CD4-positive, alpha-beta T cell (primary cell): Measurements from ENCODE around the gene ARX. TPM values are rescaled to one million over a fixed set of nuclear protein-coding genes. Genes with fewer than 3 reads are reported as not detected.
A peak's percentile ranks its signal among the peaks of the same experiment; 100 is the strongest.

Experiments used
- ATAC-seq: fragments of 200-7000 bp; cut with Tn5 transposase; one replicate; pipeline ENCODE4 v1.10.0; 2022; ENCODE audit warnings: mild to moderate bottlenecking; ENCODE audit not compliant: poor library complexity
- CTCF ChIA-PET: fragments of 350-600 bp; sonication (Branson Sonifier 250); formaldehyde crosslinking; loops from one replicate; lab custom pipeline; 2021; ENCODE audit warnings: antibody characterized with exemption, inconsistent platforms; lab: Charles Lee
- POLR2A ChIA-PET: fragments of 350-600 bp; sonication (Branson Sonifier 250); formaldehyde crosslinking; loops from one replicate; lab custom pipeline; 2021; ENCODE audit warnings: antibody characterized with exemption, inconsistent platforms; lab: Charles Lee
- DNase-seq, 14 experiments: peaks; one replicate each; pipeline ENCODE4 v3.0.0-alpha.2; 2013 to 2020; ENCODE audit warnings: mixed read lengths in 2 of 14
- H3K27ac ChIP-seq, 2 donors: one replicate each; pipeline versions ENCODE4 v1.5.1 to v1.7.0; 2013; ENCODE audit warnings: low read length in 2 of 2, low read depth in 1 of 2, mild to moderate bottlenecking in 1 of 2
- H3K27me3 ChIP-seq, 2 experiments: 1 replicate in 1 of 2; 2 replicates in 1 of 2; pipeline versions ENCODE4 v1.6.1 to v1.7.0; 2013; ENCODE audit warnings: low read length in 2 of 2, control low read depth in 1 of 2, mild to moderate bottlenecking in 1 of 2, moderate library complexity in 1 of 2; ENCODE audit not compliant: insufficient read depth in 2 of 2, control insufficient read depth in 1 of 2
- H3K36me3 ChIP-seq: one replicate; pipeline ENCODE4 v1.6.1; 2013; ENCODE audit warnings: low read length, control low read depth; ENCODE audit not compliant: insufficient read depth
- H3K4me1 ChIP-seq: one replicate; pipeline ENCODE4 v1.6.1; 2013; ENCODE audit warnings: low read length, control low read depth; ENCODE audit not compliant: insufficient read depth
- H3K4me3 ChIP-seq: one replicate; pipeline ENCODE4 v1.5.1; 2013; ENCODE audit warnings: mild to moderate bottlenecking, low read length, moderate library complexity
- H3K9me3 ChIP-seq, 2 experiments: 1 replicate in 1 of 2; 2 replicates in 1 of 2; pipeline versions ENCODE4 v1.6.1 to v1.7.0; 2013; ENCODE audit warnings: low read length in 2 of 2, mild to moderate bottlenecking in 2 of 2, control low read depth in 1 of 2, moderate library complexity in 1 of 2; ENCODE audit not compliant: control insufficient read depth in 1 of 2, insufficient read depth in 1 of 2
- H3K27ac Mint-ChIP-seq: one replicate; pipeline ENCODE4 v1.8.0; 2020; ENCODE audit warnings: mixed read lengths
- H3K27me3 Mint-ChIP-seq: one replicate; pipeline ENCODE4 v1.8.0; 2021; ENCODE audit warnings: mixed read lengths
- H3K36me3 Mint-ChIP-seq: one replicate; pipeline ENCODE4 v1.8.0; 2021; ENCODE audit warnings: low read depth, mixed read lengths
- H3K4me1 Mint-ChIP-seq: one replicate; pipeline ENCODE4 v1.8.0; 2021; ENCODE audit warnings: low read depth, mixed read lengths
- H3K4me3 Mint-ChIP-seq: one replicate; pipeline ENCODE4 v1.8.0; 2020; ENCODE audit warnings: mild to moderate bottlenecking, mixed read lengths
- H3K9me3 Mint-ChIP-seq: one replicate; pipeline ENCODE4 v1.8.0; 2020; ENCODE audit warnings: mixed read lengths
- CTCF ChIP-seq: fragments of 200-600 bp; IDR thresholded peaks from one replicate; pipeline ENCODE4 v1.8.0; 2022; ENCODE audit warnings: antibody characterized with exemption, mild to moderate bottlenecking
- intact Hi-C, 2 experiments: fragments of 100-400 bp; cut with DNase I in 1 of 2; cut with micrococcal nuclease in 1 of 2; formaldehyde crosslinking; loops; one replicate each; pipeline versions ENCODE4 v1.15.1 to v1.9.0; 2023 to 2025; cut with DNase I, micrococcal nuclease
- total RNA-seq, 174 experiments: library from RNA in 2 of 174; stranded (reverse) in 2 of 174; gene quantifications; one replicate each; pipeline ENCODE4 v1.2.3 and lab custom pipeline; 2021 to 2026

ARX gene
- total RNA-seq, 2 experiments from 2014 or later = not detected

- H3K4me1 ChIP-seq = no peaks in the 10 kb centered on the region
- H3K4me1 Mint-ChIP-seq = peaks cover 20% of the 10 kb centered on the region
- H3K27me3 ChIP-seq = no peaks in the 10 kb centered on the region
- intact Hi-C loops = no loop called here
- no peaks in the 10 kb centered on the region for H3K9me3 ChIP-seq
- no peak overlapping the region for H3K27ac ChIP-seq
- no peaks in the 10 kb centered on the region for H3K27me3 Mint-ChIP-seq
- POLR2A ChIA-PET = no interaction called here
- no peaks in the 10 kb centered on the region for H3K9me3 Mint-ChIP-seq
- no peaks in the 10 kb centered on the region for H3K36me3 Mint-ChIP-seq
- ATAC-seq = no peak
- H3K4me3 ChIP-seq = no peak overlapping the region
- H3K4me3 Mint-ChIP-seq = no peak overlapping the region
- no peak for TF ChIP-seq CTCF
- no peak for DNase-seq
- CTCF ChIA-PET = no interaction called here
- no peaks in the 10 kb centered on the region for H3K36me3 ChIP-seq
- H3K27ac Mint-ChIP-seq = no peak overlapping the region
These were observed 34.2 kb upstream of the ARX start for GRCh38 chrX:25049971-25050370.

- ChIA-PET CTCF (no interaction called here), POLR2A (no interaction called here)
- Mint-ChIP-seq H3K27me3 (no peaks in the 10 kb centered on the region), H3K36me3 (no peaks in the 10 kb centered on the region), H3K9me3 (no peaks in the 10 kb centered on the region), H3K27ac (no peak overlapping the region), H3K4me1 (peaks cover 20% of the 10 kb centered on the region), H3K4me3 (no peak overlapping the region)
- no peak for ATAC-seq
- intact Hi-C loops = no loop called here
- TF ChIP-seq CTCF = no peak
- Histone ChIP-seq H3K27ac (no peak overlapping the region), H3K4me1 (no peaks in the 10 kb centered on the region), H3K36me3 (no peaks in the 10 kb centered on the region), H3K4me3 (no peak overlapping the region), H3K27me3 (no peaks in the 10 kb centered on the region), H3K9me3 (no peaks in the 10 kb centered on the region)
- peak in 3 of 14 experiments; percentile 26 to 43 (median 30) for DNase-seq
These were observed 33.6 kb upstream of the ARX start for GRCh38 chrX:25049357-25049756.

GRCh38 chrX:25048178-25048577 lies 32.4 kb upstream of the ARX start:
- ChIA-PET POLR2A (no interaction called here), CTCF (no interaction called here)
- H3K27ac Mint-ChIP-seq = no peak overlapping the region
- ATAC-seq (no peak), DNase-seq (no peak)
- H3K27me3 Mint-ChIP-seq = no peaks in the 10 kb centered on the region
- no peak for TF ChIP-seq CTCF
- intact Hi-C loops = no loop called here
- H3K36me3 Mint-ChIP-seq = no peaks in the 10 kb centered on the region
- H3K9me3 Mint-ChIP-seq = no peaks in the 10 kb centered on the region
- H3K4me3 ChIP-seq = no peak overlapping the region
- no peaks in the 10 kb centered on the region for H3K27me3 ChIP-seq
- no peaks in the 10 kb centered on the region for H3K9me3 ChIP-seq
- no peak overlapping the region for H3K4me3 Mint-ChIP-seq
- H3K4me1 Mint-ChIP-seq = peaks cover 20% of the 10 kb centered on the region
- H3K27ac ChIP-seq = no peak overlapping the region
- no peaks in the 10 kb centered on the region for H3K4me1 ChIP-seq
- H3K36me3 ChIP-seq = no peaks in the 10 kb centered on the region
